HG02852 (cell line): ENCODE results near the gene NTNG2.

Experiments
- ATAC-seq: cut with Tn5 transposase; IDR thresholded peaks from one replicate; pipeline ENCODE4 v1.9.1; 2021; ENCODE audit warnings: mild to moderate bottlenecking, moderate library complexity; ENCODE audit not compliant: unreplicated experiment

Gene NTNG2

DNA sequence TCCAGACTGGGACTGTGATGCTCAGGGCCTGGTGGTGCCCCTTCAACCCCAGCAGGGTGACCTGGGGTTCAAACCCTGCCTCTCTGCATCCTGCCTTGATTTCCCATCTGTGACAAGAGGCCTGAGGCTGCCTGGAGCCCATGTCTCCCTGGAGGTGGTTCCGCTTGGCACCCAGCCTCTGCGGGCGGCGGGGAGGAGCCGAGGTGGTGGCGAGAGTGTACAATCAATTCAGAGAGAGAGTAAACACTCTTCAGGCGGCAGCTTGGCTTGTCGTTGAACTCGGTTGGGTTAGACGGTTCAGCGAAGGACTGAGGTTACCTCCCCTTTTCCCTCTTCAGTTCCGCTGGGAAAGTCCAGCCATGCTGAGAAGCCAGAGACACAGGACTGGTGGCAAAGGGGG is 39.3 kb downstream of the NTNG2 start:
- ATAC-seq: no peak

DNA sequence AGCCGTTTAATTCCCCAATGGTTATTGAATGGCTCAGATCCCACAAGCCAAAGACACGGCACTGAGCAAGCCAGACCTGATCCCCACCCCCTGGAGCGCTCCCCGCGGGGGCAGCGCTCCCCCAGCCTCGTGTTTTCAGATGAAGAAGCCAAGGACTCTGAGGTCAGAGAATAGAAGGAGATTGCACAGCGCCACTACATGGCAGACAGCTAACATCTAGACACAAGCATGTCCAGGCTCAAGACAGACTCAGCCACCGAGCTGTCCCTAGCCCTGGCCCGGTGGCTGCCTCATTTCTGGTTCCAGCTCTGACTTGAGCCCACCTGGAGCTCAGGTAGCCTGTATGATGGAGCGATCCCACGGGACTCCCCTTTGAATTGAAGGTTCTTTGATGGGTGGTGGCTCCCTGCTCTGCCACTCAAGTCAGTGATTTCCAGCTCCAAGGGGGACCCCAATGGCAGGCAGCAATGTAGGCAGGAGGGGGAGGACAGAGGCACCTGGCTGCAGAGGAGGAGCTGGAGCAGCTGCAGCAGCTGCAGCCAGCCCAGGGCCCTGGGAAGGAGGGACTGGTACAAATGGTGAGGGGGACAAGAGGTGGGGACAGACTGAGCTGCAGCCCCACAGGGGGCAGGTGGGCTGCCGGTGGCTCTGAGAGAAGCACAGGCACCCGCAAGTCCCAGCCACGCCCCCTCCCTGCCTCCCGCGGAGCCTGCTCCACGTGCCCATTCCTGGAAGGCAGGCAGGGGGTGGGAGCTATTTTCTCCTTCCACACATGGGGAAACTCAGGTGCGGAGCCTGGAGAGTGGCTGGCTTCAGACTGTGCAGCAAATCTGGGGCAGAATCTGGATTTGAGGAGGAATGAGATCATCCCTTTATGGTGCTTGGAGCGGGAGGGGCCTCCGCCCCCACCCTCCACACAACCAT is 40.2 kb downstream of the NTNG2 start:
- no peak for ATAC-seq

DNA sequence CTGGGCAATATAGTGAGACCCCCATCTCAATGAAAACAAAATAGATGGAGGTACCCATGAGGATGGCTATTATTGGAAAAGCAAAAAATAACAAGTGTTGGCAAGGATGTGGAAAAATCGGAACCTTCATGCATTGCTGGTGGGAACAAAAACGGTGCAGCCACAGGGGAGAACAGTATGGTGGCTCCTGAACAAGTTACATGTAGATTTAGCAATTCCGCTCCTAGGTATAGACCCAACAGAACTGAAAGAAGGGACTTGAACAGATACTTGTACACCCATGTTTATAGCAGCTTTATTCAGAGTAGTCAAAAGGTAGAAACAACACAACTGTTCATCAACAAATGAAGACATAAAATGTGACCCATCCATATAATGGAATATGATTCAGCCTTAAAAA is 43.0 kb downstream of the NTNG2 start:
- no peak for ATAC-seq

DNA sequence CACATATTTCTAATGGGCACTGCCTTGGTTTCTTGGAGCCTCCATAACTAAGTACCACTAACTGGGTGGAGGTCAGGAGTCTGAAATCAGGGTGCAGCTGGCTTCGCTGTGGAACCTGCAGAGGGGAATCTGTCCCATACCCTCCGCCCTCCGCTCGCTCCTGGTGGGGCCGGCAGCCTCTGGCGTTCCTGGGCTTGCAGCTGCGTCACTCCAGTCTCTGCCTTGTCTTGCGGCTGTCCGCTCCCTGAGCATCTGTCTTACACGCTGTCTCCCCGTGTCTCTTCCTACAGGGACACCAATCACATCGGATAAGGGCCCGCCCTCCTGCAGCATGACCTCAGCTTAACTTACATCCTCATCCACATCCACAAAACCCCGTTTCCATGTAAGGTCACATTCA is 45.4 kb downstream of the NTNG2 start:
- ATAC-seq: no peak

DNA sequence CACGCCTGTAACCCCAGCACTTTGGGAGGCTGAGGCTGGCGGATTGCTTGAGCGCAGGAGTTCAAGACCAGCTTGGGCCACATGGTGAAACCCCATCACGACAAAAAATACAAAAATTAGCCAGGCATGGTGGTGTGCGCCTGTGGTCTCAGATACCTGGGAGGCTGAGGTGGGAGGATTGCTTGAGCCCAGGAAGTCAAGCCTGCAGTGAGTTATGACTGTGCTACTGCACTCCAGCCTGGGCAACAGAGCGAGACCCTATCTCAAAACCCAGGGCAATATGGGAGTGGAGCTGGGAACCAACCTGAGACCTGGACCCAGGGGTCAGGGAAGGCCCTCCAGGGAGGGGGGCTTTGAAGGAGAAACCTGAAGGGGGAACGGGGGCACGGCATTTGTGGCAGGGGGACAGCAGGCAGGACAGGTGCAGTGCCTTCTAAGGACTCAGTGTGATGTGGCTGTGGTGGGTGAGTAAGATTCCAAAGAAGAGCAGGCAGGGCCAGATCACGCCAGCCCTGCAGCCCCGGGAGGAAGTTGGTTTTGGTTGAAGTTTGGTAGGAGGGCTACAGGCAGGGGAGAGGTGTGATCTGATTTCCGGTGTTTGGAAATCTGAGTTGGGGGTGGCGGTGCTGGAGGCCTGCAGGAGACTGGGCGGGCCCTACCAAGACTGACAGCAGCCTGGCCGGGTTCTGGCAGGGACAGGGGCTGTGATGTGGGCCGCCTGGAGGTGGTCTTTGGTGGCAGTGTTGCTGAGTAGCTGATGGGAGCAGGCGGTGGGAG is 46.2 kb downstream of the NTNG2 start:
- no peak for ATAC-seq

DNA sequence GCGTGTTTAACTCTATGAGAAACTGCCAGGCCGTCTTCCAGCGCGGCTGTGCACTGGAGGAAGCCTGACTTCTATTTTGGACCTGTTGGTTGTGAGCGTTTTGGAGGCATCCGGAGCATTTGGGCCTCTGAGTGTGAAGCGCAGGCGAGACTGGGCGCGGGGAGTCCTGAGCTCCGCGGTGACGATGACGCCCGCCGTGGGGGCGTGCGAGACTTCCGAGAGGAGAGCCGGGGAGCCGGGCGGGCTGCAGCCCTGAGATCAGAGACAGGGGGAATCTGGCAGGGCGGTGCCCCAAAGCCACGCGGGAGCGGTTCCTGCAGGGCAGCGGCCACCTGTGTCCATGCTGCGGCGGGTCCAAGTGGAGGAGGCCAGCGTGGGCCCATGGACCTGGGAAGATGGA is 47.4 kb downstream of the NTNG2 start:
- ATAC-seq: no peak

DNA sequence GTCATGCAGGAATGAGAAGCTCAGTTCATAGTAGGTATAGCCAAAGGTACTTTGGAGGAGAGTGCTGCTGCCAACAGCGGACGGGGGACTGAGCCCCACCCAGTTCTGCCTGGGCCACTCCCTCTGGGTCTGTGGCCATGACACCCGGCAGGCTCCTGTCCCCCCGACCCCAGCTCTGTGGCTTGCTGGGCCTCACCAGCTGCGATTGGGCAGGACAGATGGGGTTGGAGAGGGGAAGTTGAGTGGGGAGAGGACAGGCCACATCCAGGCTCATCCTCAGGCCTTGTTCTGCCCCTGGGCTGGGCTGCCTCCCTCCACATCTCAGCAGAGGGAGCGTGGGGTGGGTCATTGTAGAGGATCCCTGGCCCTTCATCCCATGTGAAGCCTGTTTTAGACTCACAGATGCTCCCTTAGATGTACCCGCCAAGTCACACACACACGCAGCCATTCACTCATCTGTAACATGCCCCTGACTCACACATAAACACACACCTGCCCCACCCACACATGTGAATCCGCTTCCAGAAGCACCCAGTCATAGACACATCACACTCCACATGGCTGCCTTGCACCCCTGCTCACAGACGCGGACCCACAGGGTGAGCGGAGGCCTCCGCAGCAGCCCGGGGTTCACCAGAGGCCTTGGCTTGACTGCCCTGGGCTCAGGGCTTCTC is 48.8 kb downstream of the NTNG2 start:
- ATAC-seq: no peak

DNA sequence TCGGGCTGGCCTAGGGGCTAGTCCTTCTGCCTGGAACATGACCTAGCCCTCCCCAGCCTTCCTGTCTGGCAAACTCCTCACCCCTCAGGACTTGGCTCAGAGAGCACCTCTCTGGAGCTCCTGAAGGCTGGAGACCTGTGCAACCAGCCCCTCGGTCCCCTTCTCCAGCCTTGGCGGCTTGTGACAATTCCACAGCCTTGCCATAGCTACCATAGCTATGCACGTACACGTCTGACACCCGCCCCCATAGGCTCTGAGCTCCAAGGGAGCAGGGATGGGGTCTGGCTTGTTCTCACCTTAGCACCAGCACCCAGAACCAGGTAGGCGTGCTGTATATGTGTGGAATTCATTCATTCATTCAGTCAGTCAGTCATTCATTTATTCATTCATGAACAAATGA is 49.7 kb downstream of the NTNG2 start:
- ATAC-seq: no peak

DNA sequence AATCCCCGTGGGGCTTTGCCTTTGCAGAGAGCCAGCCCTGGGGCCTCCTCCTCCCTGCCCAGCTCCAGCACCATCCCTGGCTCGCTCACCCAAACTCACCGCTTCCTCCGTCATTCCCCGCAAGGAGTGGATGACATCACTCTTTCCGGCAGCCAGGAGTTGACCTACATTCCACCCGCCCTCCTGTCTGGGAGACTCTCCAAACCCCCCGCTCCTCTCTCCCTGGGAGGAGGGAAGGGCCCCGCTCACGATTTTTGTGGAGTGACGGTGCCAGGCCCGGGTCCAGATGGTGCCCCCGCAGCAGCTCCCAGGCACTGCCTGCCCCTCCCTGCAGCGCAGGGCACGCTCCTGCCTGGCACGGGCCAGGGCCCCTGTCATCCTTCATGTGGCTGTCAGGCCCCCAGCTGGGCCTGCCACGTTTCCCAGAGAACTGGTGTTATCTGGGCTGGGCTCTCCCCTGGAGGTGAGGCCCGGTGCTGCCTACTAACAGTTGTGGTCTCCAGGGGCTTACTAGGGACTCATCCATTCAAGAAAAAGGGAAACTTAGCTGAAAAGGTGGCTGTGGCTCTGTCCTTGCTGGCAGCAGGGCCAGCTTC is 52.3 kb downstream of the NTNG2 start:
- no peak for ATAC-seq

DNA sequence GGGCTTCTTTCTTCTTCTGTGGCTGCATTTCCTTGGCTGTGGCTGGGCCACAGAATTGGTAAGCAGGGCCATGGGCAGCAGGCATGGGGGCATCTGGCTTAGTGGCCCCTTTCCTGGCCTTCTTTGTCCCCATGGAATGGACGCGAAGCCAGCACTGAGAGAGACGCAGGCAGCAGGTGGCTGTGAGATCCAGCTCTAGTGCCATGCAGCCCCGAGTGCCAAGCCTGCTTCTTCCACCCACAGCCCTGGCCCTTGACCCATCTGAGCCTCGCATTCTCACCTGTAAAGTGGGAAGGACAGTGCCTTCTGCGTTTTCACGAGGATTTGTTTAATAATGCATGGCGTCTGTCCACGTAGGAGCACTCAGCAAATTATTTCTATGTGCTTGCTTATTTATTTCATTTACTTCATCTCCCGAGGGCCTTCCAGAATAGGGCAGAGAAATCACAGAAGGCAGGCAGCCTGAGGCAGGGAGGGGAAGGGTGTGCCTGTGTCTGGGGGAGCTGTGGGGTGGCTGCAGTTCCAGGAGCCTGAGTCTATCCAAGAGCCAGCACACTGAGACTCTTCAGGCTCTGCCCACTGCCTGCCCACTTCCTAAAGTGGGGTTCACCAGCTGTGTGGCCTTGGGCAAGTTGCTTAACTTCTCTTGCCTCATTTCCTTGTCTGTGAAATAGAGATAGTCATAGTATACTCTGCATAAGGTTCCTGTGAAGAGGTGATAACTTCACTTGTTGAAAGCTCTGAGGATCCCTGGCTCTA is 55.2 kb downstream of the NTNG2 start:
- no peak for ATAC-seq

DNA sequence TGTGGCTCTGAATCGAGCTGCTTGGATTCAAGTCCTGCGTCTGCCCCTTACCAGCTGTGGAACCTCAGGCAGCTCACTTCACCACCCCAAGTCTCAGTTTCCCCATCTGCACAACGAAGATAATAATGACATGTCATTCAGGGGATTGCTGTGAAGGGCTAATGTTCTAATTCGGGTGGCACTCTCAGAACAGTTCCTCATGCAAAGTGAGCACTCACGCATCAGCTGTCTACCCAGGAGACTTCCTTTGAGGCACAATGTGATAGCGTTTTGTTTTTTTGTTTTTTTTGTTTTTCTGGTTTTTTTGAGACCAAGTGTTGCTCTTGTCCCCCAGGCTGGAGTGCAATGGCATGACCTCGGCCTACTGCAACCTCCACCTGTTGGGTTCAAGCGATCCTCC is 56.4 kb downstream of the NTNG2 start:
- no peak for ATAC-seq

DNA sequence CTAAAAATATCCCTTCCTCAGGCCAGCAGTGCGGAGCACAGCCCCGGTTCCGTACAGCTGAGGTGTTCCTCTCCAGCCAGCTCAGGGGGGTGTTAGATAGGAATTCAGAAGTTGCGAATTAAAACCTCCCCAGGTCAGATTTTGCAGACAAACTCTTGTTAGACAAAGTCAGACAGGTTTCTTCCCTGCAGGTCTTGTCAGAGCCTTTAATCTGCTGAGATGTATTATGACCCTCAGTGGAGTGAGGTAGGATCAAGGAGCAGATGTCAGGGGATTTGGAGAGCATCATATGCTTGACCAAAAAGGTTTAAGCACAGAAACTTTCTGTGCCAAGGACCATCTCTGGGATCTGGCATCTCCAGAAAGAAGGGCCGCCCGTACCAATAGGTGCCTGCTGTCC is 60.1 kb downstream of the NTNG2 start:
- ATAC-seq: no peak

DNA sequence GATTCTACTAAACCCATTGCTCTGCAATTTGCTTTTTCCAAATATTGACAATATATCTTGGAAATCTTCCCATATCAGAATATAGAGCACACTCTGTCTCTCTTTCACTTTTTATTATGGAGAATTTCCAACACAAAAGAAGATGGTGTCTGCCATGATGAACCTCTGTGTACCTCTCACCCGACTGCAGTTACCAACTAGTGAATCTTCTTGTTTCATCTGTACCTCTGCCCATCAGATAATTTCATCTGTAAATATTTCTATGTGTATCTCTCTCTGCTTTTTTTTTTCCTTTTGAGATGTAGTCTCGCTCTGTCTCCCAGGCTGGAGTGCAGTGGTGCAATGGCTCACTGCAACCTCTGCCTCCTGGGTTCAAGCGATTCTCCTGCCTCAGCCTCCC is 62.8 kb downstream of the NTNG2 start:
- no peak for ATAC-seq

DNA sequence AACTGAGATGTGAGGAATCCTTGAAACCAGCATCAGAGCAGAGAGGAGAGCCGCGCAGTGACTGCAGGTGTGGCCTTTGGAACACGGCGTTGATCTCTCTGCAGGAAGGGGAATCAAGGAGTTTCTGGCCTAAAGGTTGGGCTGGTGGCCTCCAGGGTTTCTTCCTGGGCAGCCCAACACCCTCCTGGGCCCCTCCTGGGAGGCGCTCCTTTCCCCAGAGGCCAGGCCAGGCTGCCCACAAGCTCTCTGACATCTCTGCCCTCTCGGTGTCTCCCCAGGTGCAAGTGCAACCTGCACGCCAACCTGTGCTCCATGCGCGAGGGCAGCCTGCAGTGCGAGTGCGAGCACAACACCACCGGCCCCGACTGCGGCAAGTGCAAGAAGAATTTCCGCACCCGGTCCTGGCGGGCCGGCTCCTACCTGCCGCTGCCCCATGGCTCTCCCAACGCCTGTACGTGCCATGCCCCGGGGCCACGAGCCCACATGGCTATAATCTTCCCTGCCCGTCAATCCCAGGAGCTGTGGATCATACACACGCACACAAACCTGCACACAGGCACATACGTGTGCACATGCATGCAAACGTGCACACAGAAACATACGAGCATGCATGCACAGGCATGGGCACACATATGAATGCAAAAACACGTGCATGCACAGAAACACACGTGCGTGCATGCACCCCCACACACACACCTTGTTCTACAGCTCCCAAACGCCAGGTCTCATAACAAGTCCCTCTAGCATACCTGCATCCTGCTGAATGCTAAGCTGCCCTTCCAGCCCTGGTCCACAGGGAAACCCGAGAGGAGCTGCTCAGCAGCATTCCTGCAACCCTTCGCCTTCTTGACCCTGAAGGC is 64.9 kb downstream of the NTNG2 start:
- ATAC-seq: no peak

DNA sequence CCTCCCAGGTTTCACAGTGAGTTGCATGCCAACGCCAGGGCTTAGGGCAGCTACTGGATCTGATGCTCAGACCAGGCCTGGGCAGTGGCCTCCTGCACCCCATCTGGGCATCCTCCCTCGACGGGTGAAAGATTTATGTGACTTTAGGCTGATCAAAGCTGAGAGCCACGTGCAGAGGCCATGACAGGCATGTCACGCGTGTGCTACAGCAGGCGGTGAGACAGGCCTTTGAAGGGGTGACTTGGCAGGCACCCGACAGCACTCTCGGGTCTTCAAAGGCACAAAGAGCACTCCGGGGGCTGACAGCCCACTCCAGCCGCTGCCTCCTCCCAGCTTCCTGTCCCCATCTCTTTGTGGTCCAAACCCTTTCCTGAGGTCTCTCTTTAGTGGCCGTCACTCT is 66.2 kb downstream of the NTNG2 start:
- no peak for ATAC-seq

DNA sequence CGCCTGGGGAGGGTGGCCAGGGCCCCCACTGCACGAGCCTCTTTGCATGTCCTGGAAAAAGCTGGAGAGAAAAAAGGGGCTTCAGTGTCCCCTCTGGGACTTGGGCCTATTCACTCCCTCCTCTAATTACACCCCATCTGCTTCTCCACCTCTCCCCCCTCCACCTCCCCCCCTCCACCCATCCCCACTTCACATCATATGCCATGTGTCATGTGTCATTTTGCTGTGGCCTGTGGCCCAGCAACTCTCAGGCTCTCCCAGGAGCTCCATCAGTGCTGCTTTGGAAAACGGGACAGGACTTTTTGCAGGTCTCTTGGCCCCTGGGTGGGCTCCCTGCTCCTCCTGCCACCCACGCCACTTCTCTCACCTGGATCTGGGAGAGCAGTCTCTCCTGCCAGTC is 68.7 kb downstream of the NTNG2 start:
- ATAC-seq: no peak

DNA sequence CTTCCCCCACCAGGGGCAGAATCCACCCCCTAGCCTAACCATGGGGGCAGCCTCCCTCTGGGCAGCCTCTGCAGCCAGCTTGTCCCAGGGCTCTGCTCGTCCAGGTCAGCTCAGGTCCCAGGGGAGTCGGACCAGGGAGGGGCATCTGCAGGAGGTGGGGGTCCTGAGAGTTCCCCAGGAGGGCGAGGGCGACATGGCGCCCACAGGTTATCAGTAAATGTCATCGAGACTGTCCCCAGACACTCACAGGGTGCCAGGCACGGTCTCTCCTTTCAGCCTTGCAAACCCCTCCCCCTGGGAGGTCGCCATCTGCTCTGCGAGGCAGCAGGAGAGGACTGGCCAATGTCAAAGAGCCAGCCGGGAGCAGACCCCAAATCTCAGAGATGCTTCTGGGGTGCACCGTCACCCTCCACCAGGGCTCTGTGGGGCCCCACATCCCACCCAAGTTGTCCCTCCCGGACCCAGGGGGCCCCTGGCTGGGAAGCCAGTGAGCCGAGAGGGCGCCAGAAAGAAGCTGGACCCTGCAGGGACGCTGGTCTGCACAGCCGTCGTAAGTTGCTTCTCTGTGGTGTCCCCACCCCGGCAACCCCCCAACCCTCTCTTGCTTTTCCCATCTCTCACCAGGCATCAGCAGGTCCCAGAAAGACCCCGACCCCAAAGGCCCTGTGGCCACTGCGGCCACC is 69.3 kb downstream of the NTNG2 start:
- no peak for ATAC-seq

DNA sequence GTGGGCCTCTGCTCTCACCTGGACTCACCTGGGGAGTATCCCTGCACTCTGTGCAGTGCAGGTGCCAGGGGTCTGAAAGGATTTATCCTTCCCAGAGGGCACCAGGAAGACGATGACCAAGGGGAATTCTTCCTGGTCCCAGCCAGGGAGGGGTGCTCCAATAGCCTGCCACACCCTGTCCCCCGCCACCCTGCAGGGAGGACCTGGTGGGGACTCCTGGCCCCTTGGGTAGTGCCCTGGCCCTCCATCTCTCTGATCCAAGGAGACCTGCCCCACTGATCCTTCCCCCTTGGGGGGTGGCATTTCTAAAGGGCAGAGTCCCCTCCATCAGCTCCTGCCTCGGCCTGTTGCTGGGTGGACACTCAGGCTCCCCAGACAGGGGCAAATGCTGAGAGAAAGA is 70.7 kb downstream of the NTNG2 start:
- no peak for ATAC-seq

DNA sequence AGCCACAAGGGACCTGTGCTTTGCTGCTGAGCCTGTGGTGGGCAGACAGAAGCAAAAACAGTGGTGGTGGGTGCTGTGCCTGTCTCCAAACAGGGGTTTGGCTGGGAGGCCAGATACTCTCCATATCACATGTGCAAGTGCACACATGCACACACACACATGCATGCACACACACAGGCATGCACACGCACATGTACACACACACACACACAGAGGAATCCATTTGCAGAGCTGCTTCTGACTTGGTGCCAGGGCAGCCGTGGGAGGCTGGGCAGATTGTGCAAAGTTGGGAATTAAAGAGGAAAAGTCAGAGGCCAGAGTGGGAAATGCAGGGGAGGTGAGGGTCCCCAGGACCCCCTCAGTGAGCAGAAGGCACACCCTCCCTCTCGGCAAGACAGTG is 71.3 kb downstream of the NTNG2 start:
- no peak for ATAC-seq
